GM12878 (cell line): ENCODE measurements around the gene BBS1. TPM values are rescaled to one million over a fixed set of nuclear protein-coding genes. Genes with fewer than 3 reads are reported as not detected.

Experiments used
- FOXK2 ChIP-seq: fragments of 450-650 bp; IDR thresholded peaks from 2 replicates; pipeline ENCODE4 v1.6.1; 2017; ENCODE audit warnings: mild to moderate bottlenecking, moderate library complexity
- MEF2A ChIP-seq: IDR thresholded peaks from 2 replicates; pipeline ENCODE4 v1.6.1; 2011; ENCODE audit warnings: low read depth, mild to moderate bottlenecking, low read length, moderate library complexity; ENCODE audit not compliant: insufficient read depth
- NFXL1 ChIP-seq: fragments of 450-650 bp; IDR thresholded peaks from 2 replicates; pipeline ENCODE4 v1.6.1; 2017; ENCODE audit warnings: antibody characterized with exemption, mild to moderate bottlenecking, borderline replicate concordance
- NR2C1 ChIP-seq: fragments of 450-650 bp; IDR thresholded peaks from 2 replicates; pipeline ENCODE4 v1.6.1; 2017; ENCODE audit warnings: antibody characterized with exemption, mild to moderate bottlenecking, moderate library complexity
- SMARCA5 ChIP-seq: fragments of 450-650 bp; IDR thresholded peaks from 2 replicates; pipeline ENCODE4 v1.6.1; 2017; ENCODE audit warnings: mild to moderate bottlenecking
- ZNF384 ChIP-seq: IDR thresholded peaks from 2 replicates; pipeline ENCODE4 v1.6.1; 2012; ENCODE audit warnings: low read depth, mild to moderate bottlenecking, low read length, improper control_type of control experiment, borderline replicate concordance
- polyA plus RNA-seq, 11 experiments: library from polyadenylated mRNA; depleted of rRNA in 4 of 11; unstranded in 6 of 11; stranded (reverse) in 5 of 11; fragments of >200 nt; fragmentation: Nextera tagmentation in 4 of 11; fragmentation: Illumina TruSeq in 1 of 11; extraction: Ambion mirVana in 4 of 11; extraction: Trizol in 1 of 11; gene quantifications; 1 replicate in 1 of 11; 2 replicates in 10 of 11; pipeline versions ENCODE4 v1.2.1 to v1.2.3, GENCODE V29; 2011 to 2016; ENCODE audit warnings: inconsistent platforms in 2 of 11, missing spikeins in 2 of 11, low read depth in 1 of 11
- total RNA-seq, 4 experiments: library from RNA; depleted of rRNA in 3 of 4; stranded (reverse); fragments of >200 nt in 3 of 4; fragmentation: Illumina TruSeq in 1 of 4; extraction: Trizol in 1 of 4; gene quantifications; 2 replicates each; pipeline versions ENCODE4 v1.2.1 to v1.2.3, GENCODE V29; 2013 to 2021
- TF ChIP-seq, protein P1 (sequence below): fragments of 450-650 bp; IDR thresholded peaks from 2 replicates; pipeline ENCODE4 v1.6.1; 2017; ENCODE audit warnings: borderline replicate concordance
- TF ChIP-seq, protein P2 (sequence below): IDR thresholded peaks from 2 replicates; pipeline ENCODE4 v1.6.1; 2012; ENCODE audit warnings: low read depth, low read length, improper control_type of control experiment
- TF ChIP-seq, protein P3 (sequence below): IDR thresholded peaks from 2 replicates; pipeline ENCODE4 v1.6.1; 2012; ENCODE audit warnings: improper control_type of control experiment, low read depth, low read length; ENCODE audit not compliant: insufficient replicate concordance

The BBS1 gene
- total and polyA plus RNA-seq, 10 of the 15 experiments (the other 5 are each of a cell fraction or from before 2014, with no cell fraction given) = 2.5 to 14.7 (median 8.7) TPM

DNA sequence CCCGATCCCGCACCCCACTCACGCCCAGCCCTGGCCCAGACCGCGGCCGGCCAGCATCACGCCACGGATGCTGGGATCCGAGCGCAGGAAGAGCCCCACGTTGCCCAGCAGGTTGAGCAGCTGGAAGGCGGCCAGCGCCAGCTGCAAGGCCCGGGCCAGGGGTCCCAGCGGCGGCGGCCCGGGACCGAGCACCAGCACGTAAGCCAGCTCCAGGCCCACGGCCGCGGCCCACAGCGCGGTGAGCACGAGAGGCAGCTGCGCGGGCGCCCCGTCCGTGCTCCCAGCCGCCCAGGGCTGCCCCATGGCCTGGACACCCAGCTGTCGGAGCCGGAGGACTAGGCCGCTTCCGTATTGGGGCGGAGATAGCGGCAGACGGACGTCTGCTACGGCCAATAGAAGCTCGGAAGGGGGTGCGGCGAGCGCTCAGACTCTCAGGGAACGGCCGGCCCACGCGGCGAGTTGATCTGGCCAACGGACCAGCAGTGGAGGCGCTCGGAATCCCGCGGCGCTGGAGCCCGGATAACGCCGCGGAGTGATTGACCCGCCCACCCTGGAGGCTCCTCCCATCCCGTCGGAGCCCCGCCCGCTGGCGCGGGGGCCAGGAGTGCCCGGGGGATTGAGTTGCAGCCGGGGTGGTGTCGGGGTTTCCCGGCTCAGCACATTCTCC is 35.4 kb downstream of the BBS1 start, which contains the start of gene ZDHHC24 (continued):
- TF ChIP-seq, protein P1, sequence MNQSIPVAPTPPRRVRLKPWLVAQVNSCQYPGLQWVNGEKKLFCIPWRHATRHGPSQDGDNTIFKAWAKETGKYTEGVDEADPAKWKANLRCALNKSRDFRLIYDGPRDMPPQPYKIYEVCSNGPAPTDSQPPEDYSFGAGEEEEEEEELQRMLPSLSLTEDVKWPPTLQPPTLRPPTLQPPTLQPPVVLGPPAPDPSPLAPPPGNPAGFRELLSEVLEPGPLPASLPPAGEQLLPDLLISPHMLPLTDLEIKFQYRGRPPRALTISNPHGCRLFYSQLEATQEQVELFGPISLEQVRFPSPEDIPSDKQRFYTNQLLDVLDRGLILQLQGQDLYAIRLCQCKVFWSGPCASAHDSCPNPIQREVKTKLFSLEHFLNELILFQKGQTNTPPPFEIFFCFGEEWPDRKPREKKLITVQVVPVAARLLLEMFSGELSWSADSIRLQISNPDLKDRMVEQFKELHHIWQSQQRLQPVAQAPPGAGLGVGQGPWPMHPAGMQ = no peak
- TF ChIP-seq FOXK2 (no peak), ZNF384 (no peak), NR2C1 (no peak), MEF2A (no peak), SMARCA5 (0 out of 2 replicates have a peak, but pooled peaks have one; percentile 47), NFXL1 (0 out of 2 replicates have a peak, but pooled peaks have one; percentile 76)
- TF ChIP-seq, protein P2, sequence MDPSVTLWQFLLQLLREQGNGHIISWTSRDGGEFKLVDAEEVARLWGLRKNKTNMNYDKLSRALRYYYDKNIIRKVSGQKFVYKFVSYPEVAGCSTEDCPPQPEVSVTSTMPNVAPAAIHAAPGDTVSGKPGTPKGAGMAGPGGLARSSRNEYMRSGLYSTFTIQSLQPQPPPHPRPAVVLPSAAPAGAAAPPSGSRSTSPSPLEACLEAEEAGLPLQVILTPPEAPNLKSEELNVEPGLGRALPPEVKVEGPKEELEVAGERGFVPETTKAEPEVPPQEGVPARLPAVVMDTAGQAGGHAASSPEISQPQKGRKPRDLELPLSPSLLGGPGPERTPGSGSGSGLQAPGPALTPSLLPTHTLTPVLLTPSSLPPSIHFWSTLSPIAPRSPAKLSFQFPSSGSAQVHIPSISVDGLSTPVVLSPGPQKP = no peak
- TF ChIP-seq, protein P3, sequence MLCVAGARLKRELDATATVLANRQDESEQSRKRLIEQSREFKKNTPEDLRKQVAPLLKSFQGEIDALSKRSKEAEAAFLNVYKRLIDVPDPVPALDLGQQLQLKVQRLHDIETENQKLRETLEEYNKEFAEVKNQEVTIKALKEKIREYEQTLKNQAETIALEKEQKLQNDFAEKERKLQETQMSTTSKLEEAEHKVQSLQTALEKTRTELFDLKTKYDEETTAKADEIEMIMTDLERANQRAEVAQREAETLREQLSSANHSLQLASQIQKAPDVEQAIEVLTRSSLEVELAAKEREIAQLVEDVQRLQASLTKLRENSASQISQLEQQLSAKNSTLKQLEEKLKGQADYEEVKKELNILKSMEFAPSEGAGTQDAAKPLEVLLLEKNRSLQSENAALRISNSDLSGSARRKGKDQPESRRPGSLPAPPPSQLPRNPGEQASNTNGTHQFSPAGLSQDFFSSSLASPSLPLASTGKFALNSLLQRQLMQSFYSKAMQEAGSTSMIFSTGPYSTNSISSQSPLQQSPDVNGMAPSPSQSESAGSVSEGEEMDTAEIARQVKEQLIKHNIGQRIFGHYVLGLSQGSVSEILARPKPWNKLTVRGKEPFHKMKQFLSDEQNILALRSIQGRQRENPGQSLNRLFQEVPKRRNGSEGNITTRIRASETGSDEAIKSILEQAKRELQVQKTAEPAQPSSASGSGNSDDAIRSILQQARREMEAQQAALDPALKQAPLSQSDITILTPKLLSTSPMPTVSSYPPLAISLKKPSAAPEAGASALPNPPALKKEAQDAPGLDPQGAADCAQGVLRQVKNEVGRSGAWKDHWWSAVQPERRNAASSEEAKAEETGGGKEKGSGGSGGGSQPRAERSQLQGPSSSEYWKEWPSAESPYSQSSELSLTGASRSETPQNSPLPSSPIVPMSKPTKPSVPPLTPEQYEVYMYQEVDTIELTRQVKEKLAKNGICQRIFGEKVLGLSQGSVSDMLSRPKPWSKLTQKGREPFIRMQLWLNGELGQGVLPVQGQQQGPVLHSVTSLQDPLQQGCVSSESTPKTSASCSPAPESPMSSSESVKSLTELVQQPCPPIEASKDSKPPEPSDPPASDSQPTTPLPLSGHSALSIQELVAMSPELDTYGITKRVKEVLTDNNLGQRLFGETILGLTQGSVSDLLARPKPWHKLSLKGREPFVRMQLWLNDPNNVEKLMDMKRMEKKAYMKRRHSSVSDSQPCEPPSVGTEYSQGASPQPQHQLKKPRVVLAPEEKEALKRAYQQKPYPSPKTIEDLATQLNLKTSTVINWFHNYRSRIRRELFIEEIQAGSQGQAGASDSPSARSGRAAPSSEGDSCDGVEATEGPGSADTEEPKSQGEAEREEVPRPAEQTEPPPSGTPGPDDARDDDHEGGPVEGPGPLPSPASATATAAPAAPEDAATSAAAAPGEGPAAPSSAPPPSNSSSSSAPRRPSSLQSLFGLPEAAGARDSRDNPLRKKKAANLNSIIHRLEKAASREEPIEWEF = no peak
- TF ChIP-seq, all 136 proteins: peak for 37
